OCI-LY1 (cell line): ENCODE results near the gene ZSCAN31.

Source experiments
- H2AFZ ChIP-seq: fragments of 200-600 bp; sonication (generic), shearing (Covaris generic); 2 replicates; pipeline ENCODE4 v1.6.0; 2014; ENCODE audit warnings: antibody characterized with exemption, mild to moderate bottlenecking, low read length
- H3F3A ChIP-seq: fragments of 200-600 bp; sonication (generic), shearing (Covaris generic); 2 replicates; pipeline ENCODE4 v1.6.0; 2014; ENCODE audit warnings: mild to moderate bottlenecking, antibody characterized with exemption, low read length, moderate library complexity; ENCODE audit not compliant: insufficient read depth
- H3K27ac ChIP-seq: fragments of 200-600 bp; sonication (generic); 2 replicates; pipeline ENCODE4 v1.5.1; 2014; ENCODE audit warnings: low read length, mixed run types, mild to moderate bottlenecking, low read depth; ENCODE audit not compliant: poor library complexity, severe bottlenecking
- H3K27me3 ChIP-seq: fragments of 200-600 bp; sonication (generic); 2 replicates; pipeline ENCODE4 v1.6.0; 2014; ENCODE audit warnings: antibody characterized with exemption, mild to moderate bottlenecking, low read length, moderate library complexity; ENCODE audit not compliant: insufficient read depth
- H3K36me3 ChIP-seq: fragments of 200-600 bp; sonication (generic); 2 replicates; pipeline ENCODE4 v1.6.1; 2014; ENCODE audit warnings: mild to moderate bottlenecking, antibody characterized with exemption, low read length, moderate library complexity, mixed read lengths; ENCODE audit not compliant: insufficient read depth
- H3K4me1 ChIP-seq: fragments of 200-600 bp; sonication (generic); 2 replicates; pipeline ENCODE4 v1.5.1; 2014; ENCODE audit warnings: mild to moderate bottlenecking, low read length, moderate library complexity; ENCODE audit not compliant: insufficient read depth, severe bottlenecking
- H3K4me2 ChIP-seq: fragments of 200-600 bp; sonication (generic), shearing (Covaris generic); 2 replicates; pipeline ENCODE4 v1.6.1; 2014; ENCODE audit warnings: low read length
- H3K4me3 ChIP-seq: fragments of 200-600 bp; sonication (generic); 2 replicates; pipeline ENCODE4 v1.5.1; 2014; ENCODE audit warnings: low read length, low read depth, mild to moderate bottlenecking, mixed read lengths; ENCODE audit not compliant: poor library complexity, severe bottlenecking
- H3K79me2 ChIP-seq: fragments of 200-600 bp; shearing (Covaris generic); 2 replicates; pipeline ENCODE4 v1.6.1; 2016; ENCODE audit warnings: mixed run types, low read length, mixed read lengths; ENCODE audit not compliant: insufficient read depth
- H3K9ac ChIP-seq: fragments of 200-600 bp; sonication (generic), shearing (Covaris generic); 2 replicates; pipeline ENCODE4 v1.6.1; 2014; ENCODE audit warnings: mild to moderate bottlenecking, low read length, mixed read lengths
- H3K9me2 ChIP-seq: fragments of 200-600 bp; sonication (generic), shearing (Covaris generic); 2 replicates; pipeline ENCODE4 v1.6.1; 2014; ENCODE audit warnings: low read depth, mild to moderate bottlenecking, low read length, mixed read lengths
- H3K9me3 ChIP-seq: fragments of 200-600 bp; shearing (Covaris generic); 2 replicates; pipeline ENCODE4 v1.6.1; 2014; ENCODE audit warnings: low read length, mixed read lengths
- H4K20me1 ChIP-seq: fragments of 200-600 bp; sonication (generic), shearing (Covaris generic); 2 replicates; pipeline ENCODE4 v1.6.0; 2016; ENCODE audit warnings: mild to moderate bottlenecking, low read length; ENCODE audit not compliant: insufficient read depth
- CTCF ChIP-seq: fragments of 200-600 bp; sonication (generic), shearing (Covaris generic); IDR thresholded peaks from 2 replicates; pipeline ENCODE4 v1.5.1; 2017; ENCODE audit warnings: mild to moderate bottlenecking, antibody characterized with exemption, low read length, moderate library complexity, mixed read lengths
- EZH2 ChIP-seq: fragments of 200-600 bp; sonication (generic), shearing (Covaris generic); IDR thresholded peaks from 2 replicates; pipeline ENCODE4 v1.8.0; 2017; ENCODE audit warnings: borderline replicate concordance, mixed run types, mild to moderate bottlenecking, antibody characterized with exemption, low read length, moderate library complexity, mixed read lengths

ZSCAN31 gene

GRCh38 chr6:28345201-28345600 lies 9.3 kb upstream of the ZSCAN31 start:
- Histone ChIP-seq H2AFZ (no peak overlapping the region), H3K9ac (no peak overlapping the region), H3K27ac (no peak overlapping the region), H3K36me3 (no peaks in the 10 kb centered on the region; the same call in 1 of the 2 replicates), H3K9me2 (no peaks in the 10 kb centered on the region), H3K79me2 (peaks cover 1% of the 10 kb centered on the region), H3K4me2 (no peak overlapping the region), H3K27me3 (no peaks in the 10 kb centered on the region), H3K9me3 (no peaks in the 10 kb centered on the region), H3K4me3 (no peak overlapping the region), H4K20me1 (no peaks in the 10 kb centered on the region), H3F3A (no peaks in the 10 kb centered on the region), H3K4me1 (peaks cover 5% of the 10 kb centered on the region)
- TF ChIP-seq EZH2 (no peak), CTCF (no peak)

- Histone ChIP-seq H4K20me1 (no peaks in the 10 kb centered on the region), H3K27ac (no peak overlapping the region), H3K9me2 (no peaks in the 10 kb centered on the region), H3K36me3 (no peaks in the 10 kb centered on the region; the same call in 1 of the 2 replicates), H2AFZ (no peak overlapping the region), H3K4me1 (peaks cover under 1% of the 10 kb centered on the region), H3K9ac (no peak overlapping the region), H3K27me3 (no peaks in the 10 kb centered on the region), H3K79me2 (no peaks in the 10 kb centered on the region), H3K9me3 (peaks cover 6% of the 10 kb centered on the region; the same call in 1 of the 2 replicates), H3K4me2 (no peak overlapping the region), H3F3A (no peaks in the 10 kb centered on the region), H3K4me3 (no peak overlapping the region)
- no peak for TF ChIP-seq EZH2
- TF ChIP-seq CTCF: no peak
Measured at GRCh38 chr6:28343898-28344677, 8.1 kb upstream of the ZSCAN31 start.

GRCh38 chr6:28340310-28341095 lies 4.6 kb upstream of the ZSCAN31 start:
- Histone ChIP-seq H3K4me1 (peaks cover 26% of the 10 kb centered on the region), H3K27me3 (no peaks in the 10 kb centered on the region), H3K9me3 (peaks cover 6% of the 10 kb centered on the region; the same call in 1 of the 2 replicates), H3F3A (no peaks in the 10 kb centered on the region), H3K79me2 (no peaks in the 10 kb centered on the region), H3K4me3 (no peak overlapping the region), H3K36me3 (no peaks in the 10 kb centered on the region; the same call in 1 of the 2 replicates), H3K9ac (no peak overlapping the region), H2AFZ (no peak overlapping the region), H3K27ac (no peak overlapping the region), H4K20me1 (no peaks in the 10 kb centered on the region), H3K9me2 (no peaks in the 10 kb centered on the region), H3K4me2 (no peak overlapping the region)
- TF ChIP-seq CTCF (no peak), EZH2 (no peak)
